KMS-11 (cell line): ENCODE data around the gene CCDC171.

Source experiments
- H2AFZ ChIP-seq: fragments of 200-600 bp; sonication (generic); 2 replicates; pipeline ENCODE4 v1.6.1; 2016; ENCODE audit warnings: antibody characterized with exemption, mixed run types, low read depth
- H3K27ac ChIP-seq: fragments of 200-600 bp; sonication (generic); 2 replicates; pipeline ENCODE4 v1.6.1; 2016; ENCODE audit warnings: mild to moderate bottlenecking, mixed run types
- H3K27me3 ChIP-seq: fragments of 200-600 bp; sonication (generic); 2 replicates; pipeline ENCODE4 v1.6.1; 2017; ENCODE audit warnings: mild to moderate bottlenecking, low read depth, mixed run types, moderate library complexity; ENCODE audit not compliant: insufficient read depth
- H3K36me3 ChIP-seq: fragments of 200-600 bp; sonication (generic); 2 replicates; pipeline ENCODE4 v1.6.1; 2017; ENCODE audit warnings: mild to moderate bottlenecking, mixed run types; ENCODE audit not compliant: insufficient read depth
- H3K4me1 ChIP-seq: fragments of 200-600 bp; sonication (generic); 2 replicates; pipeline ENCODE4 v1.6.1; 2016; ENCODE audit warnings: mild to moderate bottlenecking, low read depth, mixed run types; ENCODE audit not compliant: poor library complexity, severe bottlenecking
- H3K4me2 ChIP-seq: fragments of 200-600 bp; sonication (generic); 2 replicates; pipeline ENCODE4 v1.7.0; 2016; ENCODE audit warnings: mild to moderate bottlenecking, mixed run types
- H3K4me3 ChIP-seq: fragments of 200-600 bp; sonication (generic); IDR thresholded peaks from 2 replicates; pipeline ENCODE4 v1.6.1; 2017; ENCODE audit warnings: low read depth, low read length, mixed read lengths; ENCODE audit not compliant: insufficient read depth
- H3K79me2 ChIP-seq: fragments of 200-600 bp; sonication (generic); 2 replicates; pipeline ENCODE4 v1.6.1; 2016; ENCODE audit warnings: low read depth, mixed run types; ENCODE audit not compliant: insufficient read depth
- H3K9ac ChIP-seq: fragments of 200-600 bp; sonication (generic); 2 replicates; pipeline ENCODE4 v1.6.1; 2016; ENCODE audit warnings: mild to moderate bottlenecking, mixed run types
- H4K20me1 ChIP-seq: fragments of 200-600 bp; sonication (generic); 2 replicates; pipeline ENCODE4 v1.6.1; 2016; ENCODE audit warnings: mild to moderate bottlenecking, mixed run types; ENCODE audit not compliant: insufficient read depth
- CTCF ChIP-seq: fragments of 200-600 bp; sonication (generic); conservative IDR thresholded peaks from 2 replicates; pipeline ENCODE4 v1.6.1; 2017; ENCODE audit warnings: low read depth, mild to moderate bottlenecking, antibody characterized with exemption, low read length, moderate library complexity, mixed read lengths

The CCDC171 gene

GRCh38 chr9:15927161-15927560 lies 374.3 kb downstream of the CCDC171 start:
- Histone ChIP-seq H3K79me2 (no peaks in the 10 kb centered on the region), H3K27me3 (no peaks in the 10 kb centered on the region), H2AFZ (no peak overlapping the region), H3K4me1 (no peaks in the 10 kb centered on the region), H3K4me3 (no peak overlapping the region), H4K20me1 (no peaks in the 10 kb centered on the region), H3K36me3 (no peaks in the 10 kb centered on the region), H3K9ac (no peak overlapping the region), H3K27ac (no peak overlapping the region), H3K4me2 (no peak overlapping the region)
- no peak for TF ChIP-seq CTCF

- no peak for TF ChIP-seq CTCF
- Histone ChIP-seq H3K27me3 (no peaks in the 10 kb centered on the region), H3K4me2 (no peak overlapping the region), H3K4me1 (no peaks in the 10 kb centered on the region), H2AFZ (no peak overlapping the region), H3K9ac (no peak overlapping the region), H4K20me1 (no peaks in the 10 kb centered on the region), H3K79me2 (no peaks in the 10 kb centered on the region), H3K36me3 (no peaks in the 10 kb centered on the region), H3K4me3 (no peak overlapping the region), H3K27ac (no peak overlapping the region)
Measured at GRCh38 chr9:15935661-15936305, 382.9 kb downstream of the CCDC171 start.

- no peak overlapping the region for H3K4me3 ChIP-seq
Measured at GRCh38 chr9:15936306-15936921, 383.6 kb downstream of the CCDC171 start.

GRCh38 chr9:15942831-15943424 lies 390.1 kb downstream of the CCDC171 start:
- H2AFZ ChIP-seq, result no peak overlapping the region
- no peak overlapping the region for H3K9ac ChIP-seq
- H3K4me2 ChIP-seq, result no peak overlapping the region
- no peaks in the 10 kb centered on the region for H3K36me3 ChIP-seq
- H3K27ac ChIP-seq, result no peak overlapping the region
- no peaks in the 10 kb centered on the region for H4K20me1 ChIP-seq
- H3K4me1 ChIP-seq, result no peaks in the 10 kb centered on the region
- H3K4me3 ChIP-seq, result no peak overlapping the region
- H3K27me3 ChIP-seq, result no peaks in the 10 kb centered on the region
- no peak for TF ChIP-seq CTCF
- no peaks in the 10 kb centered on the region for H3K79me2 ChIP-seq

More at GRCh38 chr9:15936306-15936921, 383.6 kb downstream of the CCDC171 start:
- Histone ChIP-seq H3K4me1 (no peaks in the 10 kb centered on the region), H3K27ac (no peak overlapping the region), H3K9ac (no peak overlapping the region), H2AFZ (no peak overlapping the region), H4K20me1 (no peaks in the 10 kb centered on the region), H3K36me3 (no peaks in the 10 kb centered on the region), H3K79me2 (no peaks in the 10 kb centered on the region), H3K4me2 (no peak overlapping the region), H3K27me3 (no peaks in the 10 kb centered on the region)
- TF ChIP-seq CTCF, result no peak
